DMS53 treated with DMSO at 0.1 percent for 48 hours (cell line): Measurements from ENCODE around the gene CTNND1.
A peak's percentile ranks its signal among the peaks of the same experiment; 100 is the strongest.
"Not testable (repeated sequence)": the region's sequence is repeated elsewhere in the genome, so short reads cannot be mapped to it uniquely, and the experiment has no call there.

Source experiments
- DNase-seq: peaks from one replicate; lab custom pipeline; 2025; ENCODE audit not compliant: unreplicated experiment; lab: John Stamatoyannopoulos, UW

The CTNND1 gene

GRCh38 chr11:57761301-57762234 is at the start of gene CTNND1:
Gene CTNND1 (plus strand): TSS chr11:57761802. CDS start chr11:57791479, 29,677 bp downstream.
- peak; percentile 74 for DNase-seq

- DNase-seq, result peak; percentile 83
These were observed 49.1 kb upstream of the CTNND1 start, which contains the start of gene TMX2 for GRCh38 chr11:57712256-57713150. Gene TMX2 (plus strand): TSS chr11:57712593. CDS start chr11:57712619, 26 bp downstream.

GRCh38 chr11:57713835-57714234 is 47.8 kb upstream of the CTNND1 start:
- DNase-seq, result no peak

- not testable (repeated sequence) for DNase-seq
These were observed 44.9 kb upstream of the CTNND1 start for GRCh38 chr11:57716726-57717125.

GRCh38 chr11:57727185-57727584 is 34.4 kb upstream of the CTNND1 start:
- DNase-seq, result no peak

GRCh38 chr11:57728829-57729228 is 32.8 kb upstream of the CTNND1 start:
- DNase-seq, result no peak

GRCh38 chr11:57729479-57729878 is 32.1 kb upstream of the CTNND1 start:
- DNase-seq, result no peak

GRCh38 chr11:57732661-57733060 is 28.9 kb upstream of the CTNND1 start:
- DNase-seq, result no peak

GRCh38 chr11:57735619-57736298 is 25.8 kb upstream of the CTNND1 start:
- DNase-seq, result no peak

- DNase-seq, result peak; percentile 66
These were observed 20.2 kb upstream of the CTNND1 start, which contains the start of gene SELENOH for GRCh38 chr11:57741132-57742086. Gene SELENOH (plus strand): TSS chr11:57741491. CDS start chr11:57741596, 105 bp downstream.

- no peak for DNase-seq
These were observed 19.5 kb upstream of the CTNND1 start for GRCh38 chr11:57742087-57742452.

- DNase-seq, result no peak
These were observed 17.2 kb upstream of the CTNND1 start for GRCh38 chr11:57744357-57744756.

GRCh38 chr11:57745206-57745605 is 16.4 kb upstream of the CTNND1 start:
- no peak for DNase-seq

GRCh38 chr11:57746920-57747319 is 14.7 kb upstream of the CTNND1 start:
- no peak for DNase-seq

GRCh38 chr11:57751176-57751575 is 10.4 kb upstream of the CTNND1 start:
- no peak for DNase-seq

- DNase-seq, result peak; percentile 10
These were observed 9.8 kb upstream of the CTNND1 start, which contains the start of gene BTBD18 for GRCh38 chr11:57751676-57752253. Gene BTBD18 (minus strand): TSS chr11:57751819. CDS start chr11:57751188, 631 bp downstream.

GRCh38 chr11:57752954-57753353 is 8.6 kb upstream of the CTNND1 start:
- no peak for DNase-seq

GRCh38 chr11:57758174-57758573 is 3.4 kb upstream of the CTNND1 start:
- no peak for DNase-seq

GRCh38 chr11:57762235-57762861 is 746 bp downstream of the CTNND1 start:
- no peak for DNase-seq
